ENCODE data around the gene WWC2.

WWC2 gene

GRCh38 chr4:183153190-183153916 is 54.3 kb downstream of the WWC2 start:
- Histone ChIP-seq H3K9ac (ENCODE audit: low read length in 2 of 2) (no peak overlapping the region), H3K27ac (ENCODE audit: low read length) (no peak overlapping the region), H3K9me3 (ENCODE audit: control insufficient read depth in 2 of 2, low read length in 2 of 2) (no peaks in the 10 kb centered on the region), H3K36me3 (ENCODE audit: control insufficient read depth in 2 of 2, insufficient read depth in 2 of 2, low read length in 2 of 2) (no peaks in the 10 kb centered on the region), H3K4me3 (ENCODE audit: low read length in 2 of 2) (no peak overlapping the region), H3K27me3 (ENCODE audit: control insufficient read depth in 1 of 2, insufficient read depth in 2 of 2, low read length in 2 of 2) (no peaks in the 10 kb centered on the region), H3K4me1 (ENCODE audit: control insufficient read depth, insufficient read depth, low read length) (peaks cover 6% of the 10 kb centered on the region)

- H3K27ac ChIP-seq (ENCODE audit: low read length) = no peak overlapping the region
Measured at GRCh38 chr4:183154701-183155391, 55.8 kb downstream of the WWC2 start.

GRCh38 chr4:183155450-183156184 is 56.6 kb downstream of the WWC2 start:
- H3K9ac ChIP-seq (ENCODE audit: low read length in 2 of 2) = no peak overlapping the region
- H3K9me3 ChIP-seq (ENCODE audit: control insufficient read depth in 2 of 2, low read length in 2 of 2) = no peaks in the 10 kb centered on the region

More at GRCh38 chr4:183154701-183155391, 55.8 kb downstream of the WWC2 start:
- Histone ChIP-seq H3K36me3 (ENCODE audit: control insufficient read depth in 2 of 2, insufficient read depth in 2 of 2, low read length in 2 of 2) (no peaks in the 10 kb centered on the region), H3K4me3 (ENCODE audit: low read length in 2 of 2) (no peak overlapping the region), H3K9ac (ENCODE audit: low read length in 2 of 2) (no peak overlapping the region), H3K4me1 (ENCODE audit: control insufficient read depth, insufficient read depth, low read length) (peaks cover 6% of the 10 kb centered on the region), H3K9me3 (ENCODE audit: control insufficient read depth in 2 of 2, low read length in 2 of 2) (no peaks in the 10 kb centered on the region), H3K27me3 (ENCODE audit: control insufficient read depth in 1 of 2, insufficient read depth in 2 of 2, low read length in 2 of 2) (no peaks in the 10 kb centered on the region)

GRCh38 chr4:183157215-183157614 is 58.2 kb downstream of the WWC2 start:
- H3K9ac ChIP-seq (ENCODE audit: low read length in 2 of 2) = no peak overlapping the region
- no peaks in the 10 kb centered on the region for H3K9me3 ChIP-seq (ENCODE audit: control insufficient read depth in 2 of 2, low read length in 2 of 2)
- H3K27me3 ChIP-seq (ENCODE audit: control insufficient read depth in 1 of 2, insufficient read depth in 2 of 2, low read length in 2 of 2) = no peaks in the 10 kb centered on the region
- H3K4me3 ChIP-seq (ENCODE audit: low read length in 2 of 2) = no peak overlapping the region
- H3K36me3 ChIP-seq (ENCODE audit: control insufficient read depth in 2 of 2, insufficient read depth in 2 of 2, low read length in 2 of 2) = no peaks in the 10 kb centered on the region
- H3K27ac ChIP-seq (ENCODE audit: low read length) = no peak overlapping the region
- peaks cover 6% of the 10 kb centered on the region for H3K4me1 ChIP-seq (ENCODE audit: control insufficient read depth, insufficient read depth, low read length)

More at GRCh38 chr4:183155450-183156184, 56.6 kb downstream of the WWC2 start:
- Histone ChIP-seq H3K4me1 (ENCODE audit: control insufficient read depth, insufficient read depth, low read length) (peaks cover 6% of the 10 kb centered on the region), H3K36me3 (ENCODE audit: control insufficient read depth in 2 of 2, insufficient read depth in 2 of 2, low read length in 2 of 2) (no peaks in the 10 kb centered on the region), H3K4me3 (ENCODE audit: low read length in 2 of 2) (no peak overlapping the region), H3K27me3 (ENCODE audit: control insufficient read depth in 1 of 2, insufficient read depth in 2 of 2, low read length in 2 of 2) (no peaks in the 10 kb centered on the region), H3K27ac (ENCODE audit: low read length) (no peak overlapping the region)

- no peaks in the 10 kb centered on the region for H3K36me3 ChIP-seq (ENCODE audit: control insufficient read depth in 2 of 2, insufficient read depth in 2 of 2, low read length in 2 of 2)
- no peak overlapping the region for H3K4me3 ChIP-seq (ENCODE audit: low read length in 2 of 2)
- H3K27me3 ChIP-seq (ENCODE audit: control insufficient read depth in 1 of 2, insufficient read depth in 2 of 2, low read length in 2 of 2) = no peaks in the 10 kb centered on the region
- H3K9me3 ChIP-seq (ENCODE audit: control insufficient read depth in 2 of 2, low read length in 2 of 2) = no peaks in the 10 kb centered on the region
- no peak overlapping the region for H3K9ac ChIP-seq (ENCODE audit: low read length in 2 of 2)
- peaks cover 6% of the 10 kb centered on the region for H3K4me1 ChIP-seq (ENCODE audit: control insufficient read depth, insufficient read depth, low read length)
- H3K27ac ChIP-seq (ENCODE audit: low read length) = no peak overlapping the region
Measured at GRCh38 chr4:183158062-183158461, 59.0 kb downstream of the WWC2 start.

GRCh38 chr4:183161630-183162029 is 62.6 kb downstream of the WWC2 start:
- H3K9ac ChIP-seq (ENCODE audit: low read length in 2 of 2) = no peak overlapping the region
- no peaks in the 10 kb centered on the region for H3K4me1 ChIP-seq (ENCODE audit: control insufficient read depth, insufficient read depth, low read length)
- no peaks in the 10 kb centered on the region for H3K36me3 ChIP-seq (ENCODE audit: control insufficient read depth in 2 of 2, insufficient read depth in 2 of 2, low read length in 2 of 2)
- H3K9me3 ChIP-seq (ENCODE audit: control insufficient read depth in 2 of 2, low read length in 2 of 2) = no peaks in the 10 kb centered on the region
- no peak overlapping the region for H3K4me3 ChIP-seq (ENCODE audit: low read length in 2 of 2)
- H3K27me3 ChIP-seq (ENCODE audit: control insufficient read depth in 1 of 2, insufficient read depth in 2 of 2, low read length in 2 of 2) = no peaks in the 10 kb centered on the region
- H3K27ac ChIP-seq (ENCODE audit: low read length) = no peak overlapping the region

- Histone ChIP-seq H3K27me3 (ENCODE audit: control insufficient read depth in 1 of 2, insufficient read depth in 2 of 2, low read length in 2 of 2) (no peaks in the 10 kb centered on the region), H3K4me1 (ENCODE audit: control insufficient read depth, insufficient read depth, low read length) (no peaks in the 10 kb centered on the region), H3K4me3 (ENCODE audit: low read length in 2 of 2) (no peak overlapping the region), H3K27ac (ENCODE audit: low read length) (no peak overlapping the region), H3K9me3 (ENCODE audit: control insufficient read depth in 2 of 2, low read length in 2 of 2) (no peaks in the 10 kb centered on the region), H3K36me3 (ENCODE audit: control insufficient read depth in 2 of 2, insufficient read depth in 2 of 2, low read length in 2 of 2) (no peaks in the 10 kb centered on the region), H3K9ac (ENCODE audit: low read length in 2 of 2) (no peak overlapping the region)
Measured at GRCh38 chr4:183163135-183163534, 64.1 kb downstream of the WWC2 start.

- Histone ChIP-seq H3K9me3 (ENCODE audit: control insufficient read depth in 2 of 2, low read length in 2 of 2) (no peaks in the 10 kb centered on the region), H3K9ac (ENCODE audit: low read length in 2 of 2) (no peak overlapping the region), H3K27me3 (ENCODE audit: control insufficient read depth in 1 of 2, insufficient read depth in 2 of 2, low read length in 2 of 2) (no peaks in the 10 kb centered on the region), H3K36me3 (ENCODE audit: control insufficient read depth in 2 of 2, insufficient read depth in 2 of 2, low read length in 2 of 2) (no peaks in the 10 kb centered on the region), H3K27ac (ENCODE audit: low read length) (no peak overlapping the region), H3K4me1 (ENCODE audit: control insufficient read depth, insufficient read depth, low read length) (no peaks in the 10 kb centered on the region), H3K4me3 (ENCODE audit: low read length in 2 of 2) (no peak overlapping the region)
Measured at GRCh38 chr4:183164963-183165362, 65.9 kb downstream of the WWC2 start.

- Histone ChIP-seq H3K9me3 (ENCODE audit: control insufficient read depth in 2 of 2, low read length in 2 of 2) (no peaks in the 10 kb centered on the region), H3K36me3 (ENCODE audit: control insufficient read depth in 2 of 2, insufficient read depth in 2 of 2, low read length in 2 of 2) (no peaks in the 10 kb centered on the region), H3K4me1 (ENCODE audit: control insufficient read depth, insufficient read depth, low read length) (peaks cover 3% of the 10 kb centered on the region), H3K27me3 (ENCODE audit: control insufficient read depth in 1 of 2, insufficient read depth in 2 of 2, low read length in 2 of 2) (no peaks in the 10 kb centered on the region), H3K27ac (ENCODE audit: low read length) (no peak overlapping the region), H3K9ac (ENCODE audit: low read length in 2 of 2) (no peak overlapping the region), H3K4me3 (ENCODE audit: low read length in 2 of 2) (no peak overlapping the region)
Measured at GRCh38 chr4:183165376-183165775, 66.3 kb downstream of the WWC2 start.

GRCh38 chr4:183170894-183171293 is 71.8 kb downstream of the WWC2 start:
- no peak overlapping the region for H3K27ac ChIP-seq (ENCODE audit: low read length)
- no peaks in the 10 kb centered on the region for H3K9me3 ChIP-seq (ENCODE audit: control insufficient read depth in 2 of 2, low read length in 2 of 2)
- H3K4me1 ChIP-seq (ENCODE audit: control insufficient read depth, insufficient read depth, low read length) = peaks cover 12% of the 10 kb centered on the region

More at GRCh38 chr4:183170894-183171293, 71.8 kb downstream of the WWC2 start:
- no peak overlapping the region for H3K4me3 ChIP-seq (ENCODE audit: low read length in 2 of 2)
- no peaks in the 10 kb centered on the region for H3K27me3 ChIP-seq (ENCODE audit: control insufficient read depth in 1 of 2, insufficient read depth in 2 of 2, low read length in 2 of 2)
- H3K9ac ChIP-seq (ENCODE audit: low read length in 2 of 2) = no peak overlapping the region
- H3K36me3 ChIP-seq (ENCODE audit: control insufficient read depth in 2 of 2, insufficient read depth in 2 of 2, low read length in 2 of 2) = no peaks in the 10 kb centered on the region

All from stomach smooth muscle (tissue), 2 donors.